Measurements from ENCODE around the gene SLC35E1. TPM values are rescaled to one million over a fixed set of nuclear protein-coding genes. Genes with fewer than 3 reads are reported as not detected.

The SLC35E1 gene
- total RNA-seq (2022; extraction: Qiagen RNA extraction; ENCODE audit: low read depth), result 15.0 to 23.0 TPM (median 18.6 TPM) in 5 replicates

DNA sequence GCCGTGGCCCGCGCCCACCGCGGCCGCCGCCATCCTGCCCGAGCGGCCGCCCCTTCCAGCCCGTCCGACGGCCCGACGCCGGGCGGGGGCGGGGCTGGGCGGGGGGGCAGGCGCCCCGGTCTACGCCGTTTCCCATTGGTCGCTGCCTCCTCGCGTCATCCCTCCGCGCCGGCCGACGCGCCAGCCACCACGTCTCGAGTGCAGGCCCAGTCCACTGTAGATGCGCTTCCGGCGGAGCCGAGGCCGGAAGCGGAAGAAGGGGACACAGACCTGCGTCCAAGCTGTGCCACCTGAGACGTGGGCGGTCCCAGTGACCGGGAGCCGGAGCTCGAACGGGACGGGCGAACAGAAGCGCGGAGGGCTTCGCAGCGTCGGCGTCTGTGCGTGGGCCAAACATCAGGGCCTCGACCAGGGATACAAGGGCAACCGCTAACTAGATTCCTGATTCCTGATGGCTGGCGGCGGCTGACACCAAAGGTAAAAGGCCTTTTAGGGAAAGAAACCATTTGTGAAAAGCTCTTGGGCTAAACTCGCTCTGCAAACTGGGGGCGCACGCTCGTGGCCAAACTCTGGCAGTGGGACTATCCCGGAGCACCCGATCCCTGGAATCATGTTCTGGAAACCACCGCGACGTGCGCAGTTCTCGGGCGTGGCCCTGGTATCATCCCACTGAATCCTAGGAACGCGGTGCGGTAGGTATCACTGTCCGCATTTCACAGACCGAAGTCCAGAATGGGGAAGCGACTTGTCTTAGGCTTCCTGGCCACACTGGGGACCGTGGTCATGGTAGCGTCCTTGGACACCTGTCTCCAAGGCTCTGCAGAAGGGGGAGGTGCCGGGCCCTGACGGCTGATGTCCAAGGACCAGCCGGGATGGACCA lies at the start of gene SLC35E1:
Gene SLC35E1 (minus strand): TSS at position 84 of the 880 bp plus-strand sequence. CDS start 51 bp downstream, at position 33.

DNA sequence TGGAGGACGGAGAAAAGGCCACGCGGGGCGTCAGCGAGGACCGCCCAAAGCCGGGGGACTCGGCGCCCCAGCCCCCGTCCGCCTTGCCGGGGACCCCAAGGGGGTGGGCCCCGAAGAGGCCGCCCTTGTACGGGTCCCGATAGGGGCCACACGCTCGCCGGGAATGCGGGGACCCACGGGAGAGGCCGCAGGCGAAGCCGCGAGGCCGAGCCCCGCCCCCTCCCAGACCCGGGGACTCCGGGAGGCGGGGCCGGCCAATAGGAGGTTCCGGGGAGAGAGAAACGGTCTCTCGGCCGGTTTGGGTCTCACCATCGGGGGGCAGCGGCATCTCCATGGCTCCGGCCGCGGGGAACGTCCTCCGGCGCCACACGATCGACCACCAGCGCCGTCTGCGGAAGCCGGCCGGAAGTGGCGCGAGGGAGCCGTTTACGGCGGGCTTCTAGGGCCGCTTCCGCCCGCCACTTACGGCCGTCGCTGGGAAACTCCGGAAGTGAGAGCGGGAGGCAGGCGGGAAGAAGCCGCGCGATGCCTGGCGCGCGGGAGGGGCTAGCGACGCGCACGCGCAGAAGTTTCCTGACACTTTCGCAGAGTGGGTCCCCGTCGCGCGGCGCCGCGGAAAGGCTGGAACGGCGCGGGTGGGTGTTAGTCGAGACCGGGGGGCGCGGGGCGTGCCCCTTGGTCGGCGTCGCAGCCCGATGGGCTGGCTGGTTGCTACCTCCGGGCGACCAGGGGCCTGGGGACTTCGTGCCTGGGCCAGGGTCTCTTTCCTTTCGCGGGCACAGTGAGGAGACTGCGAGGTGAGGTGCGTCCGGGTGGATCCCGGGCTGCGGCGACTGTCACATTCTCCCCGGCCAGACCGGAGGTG lies 29.9 kb downstream of the SLC35E1 start, which contains the start of gene CHERP:
Gene CHERP (minus strand): TSS at position 393 of the 865 bp plus-strand sequence. CDS start 59 bp downstream, at position 334.

Other genes starting within 250 kb of the SLC35E1 start
- 13.1 to 35.2 TPM (median 30.6 TPM) in 5 replicates for gene KLF2, start 247.6 kb downstream of the SLC35E1 start, total RNA-seq (2022; extraction: Qiagen RNA extraction; ENCODE audit: low read depth)
- 10.6 to 16.3 TPM (median 15.1 TPM) in 5 replicates for gene EPS15L1, start 100.4 kb downstream of the SLC35E1 start, total RNA-seq (2022; extraction: Qiagen RNA extraction; ENCODE audit: low read depth)
- gene CALR3, start 76.2 kb downstream of the SLC35E1 start, total RNA-seq (2022; extraction: Qiagen RNA extraction; ENCODE audit: low read depth), result not detected in 5 replicates
- gene C19orf44, start 76.0 kb downstream of the SLC35E1 start, total RNA-seq (2022; extraction: Qiagen RNA extraction; ENCODE audit: low read depth), result 1.4 to 3.1 TPM (median 2.7 TPM) in 5 replicates
- 22.9 to 33.4 TPM (median 32.8 TPM) in 5 replicates for gene CHERP, start 30.0 kb downstream of the SLC35E1 start, total RNA-seq (2022; extraction: Qiagen RNA extraction; ENCODE audit: low read depth)
- 4.2 to 5.9 TPM (median 5.5 TPM) in 5 replicates for gene MED26, start 55.8 kb upstream of the SLC35E1 start, total RNA-seq (2022; extraction: Qiagen RNA extraction; ENCODE audit: low read depth)
- gene SMIM7, start 87.7 kb upstream of the SLC35E1 start, total RNA-seq (2022; extraction: Qiagen RNA extraction; ENCODE audit: low read depth), result 65.2 to 89.1 TPM (median 73.0 TPM) in 5 replicates
- 0.22 to 1.6 TPM (median 1.2 TPM) in 5 replicates for gene TMEM38A, start 88.7 kb upstream of the SLC35E1 start, total RNA-seq (2022; extraction: Qiagen RNA extraction; ENCODE audit: low read depth)
- gene NWD1, start 147.4 kb upstream of the SLC35E1 start, total RNA-seq (2022; extraction: Qiagen RNA extraction; ENCODE audit: low read depth), result not detected in 5 replicates

All from A549 treated with ZK216348 at 1 μM for 4 hours (cell line).